ENCODE measurements around the gene KCTD14. TPM values are rescaled to one million over a fixed set of nuclear protein-coding genes. Genes with fewer than 3 reads are reported as not detected.

Gene KCTD14
- total RNA-seq (ENCODE audit: low replicate concordance) = 0.35 and 1.1 TPM in 2 replicates

DNA sequence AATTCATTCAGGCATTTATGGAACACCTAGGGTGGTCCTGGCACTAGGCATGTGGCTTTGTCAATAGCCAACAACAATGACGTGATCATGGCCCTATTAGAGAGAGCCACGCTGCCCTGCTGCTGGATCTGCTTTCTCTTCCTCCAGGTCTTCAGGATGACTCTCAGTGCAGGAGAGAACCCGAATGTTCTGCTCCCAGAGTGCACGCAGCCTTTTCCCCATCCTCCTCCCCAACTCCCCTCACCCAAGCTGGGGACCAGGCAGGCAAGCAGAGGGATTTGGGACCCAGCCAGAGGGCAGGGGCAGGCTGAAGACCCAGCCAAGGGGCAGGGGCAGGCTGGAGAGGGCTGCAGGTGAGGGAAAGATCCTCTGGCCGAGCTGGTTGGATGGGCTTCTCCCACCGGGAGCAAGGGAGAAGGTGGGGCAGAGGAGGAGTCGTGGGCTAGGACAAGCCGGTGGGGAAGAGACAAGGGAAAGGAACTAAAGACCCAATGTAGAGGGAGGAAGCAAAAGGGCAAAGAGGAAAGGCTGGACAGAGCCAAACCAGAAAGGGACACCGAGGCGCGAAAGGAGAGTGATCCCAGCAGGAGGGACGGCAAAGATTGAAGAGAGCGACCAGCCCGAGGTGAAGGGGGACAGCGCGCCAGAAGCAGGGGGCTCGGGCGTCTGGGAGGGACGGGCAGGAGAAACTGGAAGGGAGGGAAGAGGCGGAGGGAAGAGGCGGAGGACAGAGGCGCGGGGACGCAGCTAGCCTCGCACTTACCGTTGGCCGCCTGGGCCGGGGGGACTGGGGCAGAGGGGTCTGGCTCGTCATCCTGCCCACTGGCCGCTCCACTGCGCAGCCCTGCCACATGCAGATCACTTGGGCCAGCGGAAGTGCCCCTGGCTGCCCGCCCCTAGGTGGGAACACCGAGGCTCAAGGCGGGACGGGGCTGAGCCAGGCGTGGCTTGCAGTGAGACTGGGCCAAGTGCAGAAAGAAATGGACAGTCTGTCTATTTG lies at the start of gene KCTD14:
TSS of gene KCTD14 (minus strand) at position 880 of the 1,000 bp plus-strand sequence. CDS start at position 853, 27 bp downstream.

DNA sequence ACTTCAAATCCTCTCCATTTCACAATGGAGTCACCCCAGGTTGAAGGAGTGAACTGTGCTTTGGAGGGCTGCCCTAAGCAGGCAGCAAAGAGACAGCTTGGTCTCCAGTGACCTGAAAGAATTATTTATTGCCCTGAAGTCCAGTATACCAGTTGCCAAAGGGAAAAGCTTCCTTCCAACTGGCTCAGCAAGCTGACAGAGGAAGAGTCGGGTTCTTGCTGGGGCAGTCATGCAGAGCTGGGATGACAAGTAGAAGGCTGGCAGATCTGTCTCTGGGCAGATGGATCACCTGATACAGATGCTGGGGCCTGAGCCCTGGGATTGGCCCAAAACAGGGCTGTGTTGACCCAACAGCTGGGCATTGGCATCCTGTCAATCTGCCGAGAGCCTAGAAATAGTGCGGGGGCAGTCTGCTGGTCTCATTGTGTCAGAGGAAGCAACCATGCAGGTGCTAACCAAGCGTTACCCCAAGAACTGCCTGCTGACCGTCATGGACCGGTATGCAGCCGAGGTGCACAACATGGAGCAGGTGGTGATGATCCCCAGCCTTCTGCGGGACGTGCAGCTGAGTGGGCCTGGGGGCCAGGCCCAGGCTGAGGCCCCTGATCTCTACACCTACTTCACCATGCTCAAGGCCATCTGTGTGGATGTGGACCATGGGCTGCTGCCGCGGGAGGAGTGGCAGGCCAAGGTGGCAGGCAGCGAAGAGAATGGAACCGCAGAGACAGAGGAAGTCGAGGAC lies 40.5 kb upstream of the KCTD14 start, which contains the start of gene THRSP:
TSS of gene THRSP (plus strand) at position 422 of the 742 bp plus-strand sequence. CDS start at position 443, 21 bp downstream.

GRCh38 chr11:77994434-77995362 lies 28.4 kb downstream of the KCTD14 start, which contains the start of gene INTS4:
INTS4 (minus strand) TSS chr11:77994668; CDS start chr11:77994643, 25 bp downstream.

Other genes starting within 250 kb of the KCTD14 start
- gene RSF1, start 202.6 kb downstream of the KCTD14 start, total RNA-seq (ENCODE audit: low replicate concordance) = 27.9 and 36.2 TPM in 2 replicates
- 58.4 and 63.2 TPM in 2 replicates for gene AAMDC, start 202.1 kb downstream of the KCTD14 start, total RNA-seq (ENCODE audit: low replicate concordance)
- 25.3 and 34.3 TPM in 2 replicates for gene INTS4, start 28.6 kb downstream of the KCTD14 start, total RNA-seq (ENCODE audit: low replicate concordance)
- not detected in 2 replicates for gene THRSP, start 40.6 kb upstream of the KCTD14 start, total RNA-seq (ENCODE audit: low replicate concordance)
- gene NDUFC2, start 56.6 kb upstream of the KCTD14 start, total RNA-seq (ENCODE audit: low replicate concordance) = 60.1 and 176 TPM in 2 replicates
- 18.5 and 29.7 TPM in 2 replicates for gene ALG8, start 116.3 kb upstream of the KCTD14 start, total RNA-seq (ENCODE audit: low replicate concordance)
- 12.2 and 13.6 TPM in 2 replicates for gene KCTD21, start 165.3 kb upstream of the KCTD14 start, total RNA-seq (ENCODE audit: low replicate concordance)
- 6.3 and 25.3 TPM in 2 replicates for gene USP35, start 165.6 kb upstream of the KCTD14 start, total RNA-seq (ENCODE audit: low replicate concordance)